Measurements from ENCODE around the gene HNRNPH1.

- no peak for TF ChIP-seq EP300 (IDR thresholded peaks at IDR 0.05; ENCODE audit: borderline replicate concordance)
- no peak for TF ChIP-seq TAF1 (IDR thresholded peaks at IDR 0.05; ENCODE audit: low read depth)
- TF ChIP-seq MAX (IDR thresholded peaks at IDR 0.05) = no peak
- no peak for TF ChIP-seq RAD21 (IDR thresholded peaks at IDR 0.05; ENCODE audit: low read depth)
- no peak for TF ChIP-seq YY1 (IDR thresholded peaks at IDR 0.05; ENCODE audit: low read depth)
- no peak for TF ChIP-seq REST (IDR thresholded peaks at IDR 0.05; ENCODE audit: low read depth)
These were observed 46.0 kb downstream of the HNRNPH1 start for GRCh38 chr5:179577286-179577960.
